ENCODE data around the gene FMR1.

GRCh38 chrX:147962476-147962875 lies 50.8 kb downstream of the FMR1 start:
- TF ChIP-seq POLR2A (IDR thresholded peaks at IDR 0.05; ENCODE audit: low read length) = no peak
- no peak for TF ChIP-seq GATA1 (IDR thresholded peaks at IDR 0.05; ENCODE audit: low read depth, low read length)
